Caco-2 (cell line): ENCODE data around the gene XXYLT1. TPM values are rescaled to one million over a fixed set of nuclear protein-coding genes. Genes with fewer than 3 reads are reported as not detected.

Experiments
- BruUV-seq: library from RNA; stranded (reverse); fragments of 400-500 nt; replicated peaks from 2 replicates; lab custom pipeline; 2021; lab: Mats Ljungman, UMichigan
- CTCF ChIA-PET: fragments of 300-600 bp; sonication (Branson Sonifier 250); formaldehyde crosslinking; loops from one replicate; lab custom pipeline; 2022; ENCODE audit warnings: antibody characterized with exemption; lab: Charles Lee
- POLR2A ChIA-PET: fragments of 300-600 bp; sonication (Branson Sonifier 250); formaldehyde crosslinking; loops from one replicate; lab custom pipeline; 2022; ENCODE audit warnings: antibody characterized with exemption; lab: Charles Lee
- DNase-seq, 2 experiments: peaks; one replicate each; pipeline versions ENCODE4 v3.0.0 to v3.0.0-alpha.2; 2020 to 2022
- H3K27me3 ChIP-seq: replicated peaks from 2 replicates; pipeline ENCODE4 v1.6.0; 2011; ENCODE audit warnings: low read length; ENCODE audit not compliant: control insufficient read depth, insufficient read depth
- H3K36me3 ChIP-seq: 2 replicates; pipeline ENCODE4 v1.5.1; 2011; ENCODE audit warnings: low read length; ENCODE audit not compliant: control insufficient read depth, insufficient read depth
- H3K4me1 ChIP-seq: fragments of 250-450 bp; sonication (Bioruptor Pico); 2 replicates; pipeline ENCODE4 v1.5.1; 2020; ENCODE audit warnings: mild to moderate bottlenecking
- H3K4me3 ChIP-seq: 2 replicates; pipeline ENCODE4 v1.5.1; 2011; ENCODE audit warnings: low read depth, mild to moderate bottlenecking, control low read depth, low read length
- H3K9me3 ChIP-seq: fragments of 250-450 bp; sonication (Bioruptor Pico); 2 replicates; pipeline ENCODE4 v1.5.1; 2020; ENCODE audit warnings: mild to moderate bottlenecking, moderate library complexity
- H3K27ac Mint-ChIP-seq: one replicate; pipeline ENCODE4 v1.8.0; 2022; ENCODE audit warnings: mixed read lengths; ENCODE audit not compliant: unreplicated experiment
- H3K27me3 Mint-ChIP-seq: one replicate; pipeline ENCODE4 v1.8.0; 2022; ENCODE audit warnings: mixed read lengths; ENCODE audit not compliant: insufficient read depth, unreplicated experiment
- H3K36me3 Mint-ChIP-seq: one replicate; pipeline ENCODE4 v1.8.0; 2022; ENCODE audit warnings: mild to moderate bottlenecking, mixed read lengths; ENCODE audit not compliant: insufficient read depth, unreplicated experiment
- H3K4me1 Mint-ChIP-seq: one replicate; pipeline ENCODE4 v1.8.0; 2022; ENCODE audit warnings: low read depth, mixed read lengths; ENCODE audit not compliant: unreplicated experiment
- H3K4me3 Mint-ChIP-seq: one replicate; pipeline ENCODE4 v1.8.0; 2022; ENCODE audit warnings: mild to moderate bottlenecking, moderate library complexity, mixed read lengths; ENCODE audit not compliant: unreplicated experiment
- H3K9me3 Mint-ChIP-seq: one replicate; pipeline ENCODE4 v1.8.0; 2022; ENCODE audit warnings: mixed read lengths; ENCODE audit not compliant: unreplicated experiment
- intact Hi-C: fragments of 100-400 bp; cut with micrococcal nuclease; formaldehyde crosslinking; loops from one replicate; pipeline ENCODE4 v1.10.0; 2022; ENCODE audit not compliant: unreplicated experiment
- total RNA-seq: library from RNA; stranded (reverse); gene quantifications from 2 replicates; pipeline ENCODE4 v1.2.3, GENCODE V29; 2022
- TF ChIP-seq, protein P1 (sequence below), 2 experiments: fragments of 200-600 bp in 1 of 2; IDR thresholded peaks; 1 replicate in 1 of 2; 2 replicates in 1 of 2; pipeline versions ENCODE4 v1.5.1 to v1.8.0; 2011 to 2022; ENCODE audit warnings: antibody characterized with exemption in 1 of 2, control low read depth in 1 of 2, inconsistent platforms in 1 of 2, low read depth in 1 of 2, low read length in 1 of 2, mild to moderate bottlenecking in 1 of 2, moderate library complexity in 1 of 2; ENCODE audit not compliant: insufficient read depth in 1 of 2, severe bottlenecking in 1 of 2, unreplicated experiment in 1 of 2

XXYLT1 gene
- total RNA-seq, 1 experiment from 2014 or later: 14.2 TPM

DNA sequence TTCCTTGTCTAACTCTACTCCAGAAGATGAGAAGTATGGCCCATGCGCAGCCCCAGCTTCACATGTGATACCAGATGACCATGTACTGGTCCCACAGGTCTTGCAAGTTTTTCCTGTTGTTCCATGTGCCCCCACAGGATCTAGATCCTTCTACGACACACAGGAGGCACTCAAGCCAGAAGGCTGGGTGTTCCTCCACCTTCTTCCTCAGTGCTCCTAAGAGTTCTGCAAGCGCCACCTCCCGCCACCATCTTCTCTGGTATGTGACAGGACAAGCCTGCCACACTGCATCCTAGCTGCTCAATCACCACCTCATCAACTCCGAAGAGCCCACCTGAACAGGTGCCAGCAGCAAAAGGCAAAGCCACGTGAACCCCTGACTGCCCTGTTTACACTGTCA lies 43.1 kb downstream of the XXYLT1 start:
- H3K4me1 ChIP-seq: no peaks in the 10 kb centered on the region
- H3K36me3 ChIP-seq: no peaks in the 10 kb centered on the region
- intact Hi-C loops: no loop called here
- Mint-ChIP-seq H3K9me3 (peaks cover 10% of the 10 kb centered on the region), H3K4me3 (no peak overlapping the region), H3K27ac (no peak overlapping the region), H3K4me1 (peaks cover 10% of the 10 kb centered on the region), H3K27me3 (no peaks in the 10 kb centered on the region), H3K36me3 (peaks cover 6% of the 10 kb centered on the region)
- CTCF ChIA-PET: interaction anchor here (1.2 kb wide), 1 partner anchor 112 kb away, joined by 4 read pairs; no protein-coding TSS in a partner anchor
- TF ChIP-seq, protein P1, sequence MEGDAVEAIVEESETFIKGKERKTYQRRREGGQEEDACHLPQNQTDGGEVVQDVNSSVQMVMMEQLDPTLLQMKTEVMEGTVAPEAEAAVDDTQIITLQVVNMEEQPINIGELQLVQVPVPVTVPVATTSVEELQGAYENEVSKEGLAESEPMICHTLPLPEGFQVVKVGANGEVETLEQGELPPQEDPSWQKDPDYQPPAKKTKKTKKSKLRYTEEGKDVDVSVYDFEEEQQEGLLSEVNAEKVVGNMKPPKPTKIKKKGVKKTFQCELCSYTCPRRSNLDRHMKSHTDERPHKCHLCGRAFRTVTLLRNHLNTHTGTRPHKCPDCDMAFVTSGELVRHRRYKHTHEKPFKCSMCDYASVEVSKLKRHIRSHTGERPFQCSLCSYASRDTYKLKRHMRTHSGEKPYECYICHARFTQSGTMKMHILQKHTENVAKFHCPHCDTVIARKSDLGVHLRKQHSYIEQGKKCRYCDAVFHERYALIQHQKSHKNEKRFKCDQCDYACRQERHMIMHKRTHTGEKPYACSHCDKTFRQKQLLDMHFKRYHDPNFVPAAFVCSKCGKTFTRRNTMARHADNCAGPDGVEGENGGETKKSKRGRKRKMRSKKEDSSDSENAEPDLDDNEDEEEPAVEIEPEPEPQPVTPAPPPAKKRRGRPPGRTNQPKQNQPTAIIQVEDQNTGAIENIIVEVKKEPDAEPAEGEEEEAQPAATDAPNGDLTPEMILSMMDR (IDR thresholded peaks at IDR 0.05; ENCODE audit: insufficient read depth in 1 of 2, low read depth in 1 of 2, low read length in 1 of 2, severe bottlenecking in 1 of 2, unreplicated experiment in 1 of 2): no peak
- H3K27me3 ChIP-seq: no peaks in the 10 kb centered on the region
- DNase-seq: peak in 1 of 2 experiments; percentile 17
- POLR2A ChIA-PET: no interaction called here
- BruUV-seq: no TSS peak
- no peak overlapping the region for H3K4me3 ChIP-seq
- H3K9me3 ChIP-seq: no peaks in the 10 kb centered on the region

DNA sequence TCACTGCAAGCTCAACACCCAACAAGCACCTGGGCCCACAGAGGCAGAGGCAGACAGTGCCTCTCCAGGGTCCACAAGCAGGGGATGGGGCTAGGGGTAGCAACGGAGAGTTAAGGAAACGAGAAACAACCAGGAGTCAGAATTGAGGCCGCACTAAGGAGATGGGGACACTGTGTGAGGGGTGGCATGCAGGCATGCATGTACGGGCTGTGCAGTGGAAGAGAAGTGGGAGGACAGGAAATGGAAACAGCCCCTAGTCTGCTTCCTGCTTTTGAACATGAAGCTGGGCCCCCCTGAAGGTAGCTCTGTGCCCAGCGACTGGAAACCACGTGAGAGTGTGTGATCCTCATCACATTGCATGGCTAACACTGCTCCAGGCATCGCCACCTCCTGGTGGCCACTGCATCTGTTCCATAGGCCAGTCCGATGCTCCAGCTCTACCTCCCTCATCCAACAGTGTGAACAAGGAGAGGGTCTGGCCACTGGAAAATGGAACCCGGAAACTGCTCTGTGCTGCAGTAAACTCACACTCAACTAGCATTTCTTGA lies 44.0 kb downstream of the XXYLT1 start:
- no TSS peak for BruUV-seq
- Mint-ChIP-seq H3K27ac (no peak overlapping the region), H3K9me3 (peaks cover 2% of the 10 kb centered on the region), H3K36me3 (peaks cover 6% of the 10 kb centered on the region), H3K27me3 (no peaks in the 10 kb centered on the region), H3K4me1 (peaks cover 10% of the 10 kb centered on the region), H3K4me3 (no peak overlapping the region)
- no peak for DNase-seq
- Histone ChIP-seq H3K27me3 (no peaks in the 10 kb centered on the region), H3K36me3 (no peaks in the 10 kb centered on the region), H3K4me3 (no peak overlapping the region), H3K9me3 (no peaks in the 10 kb centered on the region), H3K4me1 (no peaks in the 10 kb centered on the region)
- TF ChIP-seq, protein P1 (IDR thresholded peaks at IDR 0.05; ENCODE audit: insufficient read depth in 1 of 2, low read depth in 1 of 2, low read length in 1 of 2, severe bottlenecking in 1 of 2, unreplicated experiment in 1 of 2): peak in 1 of 2 experiments; percentile 46
- ChIA-PET CTCF (interaction anchor here (1.2 kb wide), 2 partner anchors 111 to 544 kb away, joined by 4 to 8 read pairs; no protein-coding TSS in a partner anchor), POLR2A (interaction anchor here (0.6 kb wide), 1 partner anchor 53 kb away, joined by 3 read pairs; no protein-coding TSS in a partner anchor)
- intact Hi-C loops: no loop called here

DNA sequence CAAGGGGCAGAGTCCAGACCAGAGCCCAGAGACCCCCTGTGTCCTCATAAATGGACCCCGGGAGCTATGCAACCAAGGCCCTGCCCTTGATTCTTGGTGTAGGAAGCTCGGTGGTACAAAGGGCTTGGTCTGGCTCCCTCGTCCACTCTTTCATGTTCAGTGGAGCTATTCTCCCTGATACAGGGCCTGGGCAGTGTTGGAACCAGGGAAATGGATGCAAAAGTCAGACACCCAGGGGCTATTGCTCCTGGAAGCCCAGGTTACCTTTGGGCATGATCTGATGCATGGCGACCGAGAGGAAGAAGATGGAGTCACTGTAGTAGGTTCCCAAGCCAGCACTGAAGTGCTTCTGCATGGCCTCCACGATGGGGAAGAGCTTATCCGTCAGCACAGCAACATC lies 44.5 kb downstream of the XXYLT1 start:
- CTCF ChIA-PET: interaction anchor here (1.2 kb wide), 2 partner anchors 110 to 544 kb away, joined by 4 to 8 read pairs; no protein-coding TSS in a partner anchor
- Histone ChIP-seq H3K4me1 (no peaks in the 10 kb centered on the region), H3K9me3 (no peaks in the 10 kb centered on the region), H3K27me3 (no peaks in the 10 kb centered on the region), H3K36me3 (no peaks in the 10 kb centered on the region), H3K4me3 (no peak overlapping the region)
- no peak overlapping the region for H3K27ac Mint-ChIP-seq
- H3K36me3 Mint-ChIP-seq: peaks cover 6% of the 10 kb centered on the region
- BruUV-seq: no TSS peak
- peaks cover 10% of the 10 kb centered on the region for H3K4me1 Mint-ChIP-seq
- POLR2A ChIA-PET: no interaction called here
- DNase-seq: no peak
- no peak overlapping the region for H3K4me3 Mint-ChIP-seq
- intact Hi-C loops: no loop called here
- TF ChIP-seq, protein P1 (IDR thresholded peaks at IDR 0.05; ENCODE audit: insufficient read depth in 1 of 2, low read depth in 1 of 2, low read length in 1 of 2, severe bottlenecking in 1 of 2, unreplicated experiment in 1 of 2): no peak
- no peaks in the 10 kb centered on the region for H3K9me3 Mint-ChIP-seq
- H3K27me3 Mint-ChIP-seq: no peaks in the 10 kb centered on the region
